Measurements from ENCODE around the gene CTNND2.

- no peak for TF ChIP-seq CTCF (IDR thresholded peaks at IDR 0.05)
- no peak for TF ChIP-seq POLR2A (IDR thresholded peaks at IDR 0.05)
Observed at GRCh38 chr5:11394933-11395332, 509.3 kb downstream of the CTNND2 start.

Measured in Peyer's patch (tissue), 4 donors.